SU-DHL-6 (cell line): ENCODE measurements around the gene GALNT17.

Experiments used
- H2AFZ ChIP-seq: fragments of 200-600 bp; sonication (generic); 2 replicates; pipeline ENCODE4 v1.6.1; 2014; ENCODE audit warnings: low read depth, mild to moderate bottlenecking, moderate library complexity, mixed read lengths, antibody characterized with exemption, low read length; ENCODE audit not compliant: severe bottlenecking
- H3F3A ChIP-seq: fragments of 200-600 bp; shearing (Covaris generic); 2 replicates; pipeline ENCODE4 v1.6.0; 2016; ENCODE audit warnings: antibody characterized with exemption, mild to moderate bottlenecking; ENCODE audit not compliant: insufficient read depth
- H3K27ac ChIP-seq: fragments of 200-600 bp; sonication (generic); 2 replicates; pipeline ENCODE4 v1.5.1; 2016; ENCODE audit warnings: low read depth, mild to moderate bottlenecking, low read length, moderate library complexity, mixed read lengths
- H3K27me3 ChIP-seq: fragments of 200-600 bp; sonication (generic), shearing (Covaris generic); 2 replicates; pipeline ENCODE4 v1.6.0; 2014; ENCODE audit warnings: mild to moderate bottlenecking, low read length
- H3K36me3 ChIP-seq: fragments of 200-600 bp; sonication (generic); 2 replicates; pipeline ENCODE4 v1.6.1; 2014; ENCODE audit warnings: mild to moderate bottlenecking, low read length, mixed read lengths
- H3K4me2 ChIP-seq: fragments of 300-600, 200-600 bp; shearing (Covaris generic), sonication (generic); 2 replicates; pipeline ENCODE4 v1.6.0; 2014; ENCODE audit warnings: low read length, low read depth, mild to moderate bottlenecking; ENCODE audit not compliant: poor library complexity, severe bottlenecking
- H3K4me3 ChIP-seq: fragments of 200-600 bp; sonication (generic); 2 replicates; pipeline ENCODE4 v1.5.1; 2014; ENCODE audit warnings: antibody characterized with exemption, low read length, mild to moderate bottlenecking, mixed read lengths; ENCODE audit not compliant: insufficient read depth, poor library complexity, severe bottlenecking
- H3K79me2 ChIP-seq: fragments of 200-600 bp; sonication (generic); 2 replicates; pipeline ENCODE4 v1.6.1; 2014; ENCODE audit warnings: mild to moderate bottlenecking, low read length, moderate library complexity; ENCODE audit not compliant: insufficient read depth
- H3K9ac ChIP-seq: fragments of 200-600 bp; sonication (generic); 2 replicates; pipeline ENCODE4 v1.7.0; 2014; ENCODE audit warnings: mild to moderate bottlenecking, low read length
- H3K9me2 ChIP-seq: fragments of 200-600 bp; sonication (generic); replicated peaks from 2 replicates; pipeline ENCODE4 v1.6.1; 2014; ENCODE audit warnings: low read length; ENCODE audit not compliant: insufficient read depth
- H3K9me3 ChIP-seq: fragments of 200-600 bp; sonication (generic); 2 replicates; pipeline ENCODE4 v1.6.1; 2014; ENCODE audit warnings: low read length, mixed read lengths; ENCODE audit not compliant: insufficient read depth
- H4K20me1 ChIP-seq: fragments of 200-600 bp; sonication (generic); 2 replicates; pipeline ENCODE4 v1.6.1; 2014; ENCODE audit warnings: low read depth, mild to moderate bottlenecking, antibody characterized with exemption, low read length, moderate library complexity, mixed read lengths
- CTCF ChIP-seq: fragments of 200-600 bp; sonication (generic); IDR thresholded peaks from one replicate; pipeline ENCODE4 v1.5.1; 2017; ENCODE audit warnings: antibody characterized with exemption, mild to moderate bottlenecking, low read length, moderate library complexity; ENCODE audit not compliant: insufficient read depth, poor library complexity, severe bottlenecking
- EZH2phosphoT487 ChIP-seq: fragments of 200-600 bp; sonication (generic), shearing (Covaris generic); conservative IDR thresholded peaks from 2 replicates; pipeline ENCODE4 v1.6.1; 2018; ENCODE audit warnings: mild to moderate bottlenecking, antibody characterized with exemption, low read length, moderate library complexity, mixed read lengths

The GALNT17 gene

GRCh38 chr7:71484380-71484779, 352.4 kb downstream of the GALNT17 start:
- no peaks in the 10 kb centered on the region for H4K20me1 ChIP-seq
- H3K9me2 ChIP-seq, result no peaks in the 10 kb centered on the region
- no peaks in the 10 kb centered on the region for H3K27me3 ChIP-seq
- H3K27ac ChIP-seq, result no peak overlapping the region
- H3K36me3 ChIP-seq, result no peaks in the 10 kb centered on the region
- no peak overlapping the region for H3K4me3 ChIP-seq
- no peaks in the 10 kb centered on the region for H3F3A ChIP-seq
- no peaks in the 10 kb centered on the region for H3K9me3 ChIP-seq
- no peak overlapping the region for H2AFZ ChIP-seq
- no peak for TF ChIP-seq CTCF
- TF ChIP-seq EZH2phosphoT487, result no peak
- H3K4me2 ChIP-seq, result no peak overlapping the region
- no peaks in the 10 kb centered on the region for H3K79me2 ChIP-seq
- H3K9ac ChIP-seq, result no peak overlapping the region

- no peaks in the 10 kb centered on the region for H3K9me3 ChIP-seq
- no peaks in the 10 kb centered on the region for H3K36me3 ChIP-seq
- H3K27ac ChIP-seq, result no peak overlapping the region
- TF ChIP-seq EZH2phosphoT487 (no peak), CTCF (no peak)
- H3K9me2 ChIP-seq, result no peaks in the 10 kb centered on the region
- H3K79me2 ChIP-seq, result no peaks in the 10 kb centered on the region
- no peaks in the 10 kb centered on the region for H4K20me1 ChIP-seq
- no peak overlapping the region for H3K4me3 ChIP-seq
- no peaks in the 10 kb centered on the region for H3K27me3 ChIP-seq
- H2AFZ ChIP-seq, result no peak overlapping the region
- H3K9ac ChIP-seq, result no peak overlapping the region
- no peak overlapping the region for H3K4me2 ChIP-seq
- H3F3A ChIP-seq, result no peaks in the 10 kb centered on the region
Observed at GRCh38 chr7:71485586-71485985, 353.6 kb downstream of the GALNT17 start.

GRCh38 chr7:71486414-71486813, 354.5 kb downstream of the GALNT17 start:
- no peak overlapping the region for H3K4me2 ChIP-seq
- H3K4me3 ChIP-seq, result no peak overlapping the region
- no peaks in the 10 kb centered on the region for H3K79me2 ChIP-seq
- no peaks in the 10 kb centered on the region for H3K9me3 ChIP-seq
- H3F3A ChIP-seq, result no peaks in the 10 kb centered on the region
- H3K9ac ChIP-seq, result no peak overlapping the region
- no peaks in the 10 kb centered on the region for H3K9me2 ChIP-seq
- H2AFZ ChIP-seq, result no peak overlapping the region
- H4K20me1 ChIP-seq, result no peaks in the 10 kb centered on the region
- H3K27me3 ChIP-seq, result no peaks in the 10 kb centered on the region
- H3K36me3 ChIP-seq, result no peaks in the 10 kb centered on the region
- no peak overlapping the region for H3K27ac ChIP-seq
- TF ChIP-seq CTCF, result no peak
- no peak for TF ChIP-seq EZH2phosphoT487
